H1 (cell line): ENCODE measurements around the gene CDKL4. TPM values are rescaled to one million over a fixed set of nuclear protein-coding genes. Genes with fewer than 3 reads are reported as not detected.

Source experiments
- CTCF ChIA-PET: fragments of 300-600 bp; sonication (Branson Sonifier 250); formaldehyde crosslinking; loops from one replicate; lab custom pipeline; 2021; ENCODE audit not compliant: partially characterized antibody; lab: Charles Lee
- POLR2A ChIA-PET: fragments of 300-600 bp; sonication (Branson Sonifier 250); formaldehyde crosslinking; loops from one replicate; lab custom pipeline; 2021; ENCODE audit warnings: inconsistent platforms; ENCODE audit not compliant: partially characterized antibody; lab: Charles Lee
- DNase-seq, 2 experiments: peaks; one replicate each; pipeline versions ENCODE4 v3.0.0 to v3.0.0-alpha.2; 2010 to 2022; ENCODE audit warnings: low spot score in 2 of 2, low read depth in 1 of 2, mixed read lengths in 1 of 2
- FAIRE-seq: peaks from 2 replicates; lab custom pipeline; 2011; peaks lifted over from hg19 to GRCh38; lab: Jason Lieb, UNC
- H2AFZ ChIP-seq: 2 replicates; pipeline ENCODE4 v1.8.1; 2012; ENCODE audit warnings: low read length, inconsistent platforms
- H2AK5ac ChIP-seq: 2 replicates; pipeline ENCODE4 v1.6.1; 2013; ENCODE audit warnings: low read depth, low read length
- H2BK120ac ChIP-seq: replicated peaks from 2 replicates; pipeline ENCODE3; 2013; ENCODE audit warnings: low read depth, low read length, inconsistent platforms
- H2BK12ac ChIP-seq: 2 replicates; pipeline ENCODE4 v1.6.1; 2013; ENCODE audit warnings: low read depth, low read length
- H2BK15ac ChIP-seq: 2 replicates; pipeline ENCODE4 v1.6.1; 2013; ENCODE audit warnings: low read length
- H2BK20ac ChIP-seq: 2 replicates; pipeline ENCODE4 v1.6.1; 2013; ENCODE audit warnings: low read length
- H2BK5ac ChIP-seq: 2 replicates; pipeline ENCODE4 v1.6.1; 2013; ENCODE audit warnings: low read depth, low read length
- H3K14ac ChIP-seq: 2 replicates; pipeline ENCODE4 v1.6.1; 2013; ENCODE audit warnings: inconsistent platforms; ENCODE audit not compliant: insufficient read length
- H3K18ac ChIP-seq: 2 replicates; pipeline ENCODE4 v1.6.1; 2013; ENCODE audit warnings: low read length; ENCODE audit errors: extremely low read depth
- H3K23ac ChIP-seq: 2 replicates; pipeline ENCODE4 v1.6.1; 2013; ENCODE audit warnings: inconsistent platforms; ENCODE audit not compliant: insufficient read length
- H3K23me2 ChIP-seq: 2 replicates; pipeline ENCODE4 v1.6.1; 2013; ENCODE audit warnings: low read depth, low read length
- H3K27ac ChIP-seq: 2 replicates; pipeline ENCODE4 v1.6.1; 2011; ENCODE audit warnings: low read depth, low read length, inconsistent platforms
- H3K27me3 ChIP-seq, 4 experiments: replicated peaks in 1 of 4; 1 replicate in 1 of 4; 2 replicates in 3 of 4; pipeline versions ENCODE4 v1.6.1 to v1.8.1; 2011 to 2013; ENCODE audit warnings: low read length in 3 of 4, mild to moderate bottlenecking in 3 of 4, inconsistent platforms in 2 of 4, mixed read lengths in 2 of 4, moderate library complexity in 1 of 4; ENCODE audit not compliant: control insufficient read depth in 3 of 4, insufficient read depth in 3 of 4; ENCODE audit errors: extremely low read depth in 1 of 4
- H3K36me3 ChIP-seq, 4 experiments: 2 replicates each; pipeline versions ENCODE4 v1.6.1 to v1.8.1; 2011 to 2013; ENCODE audit warnings: mild to moderate bottlenecking in 4 of 4, low read length in 3 of 4, moderate library complexity in 2 of 4, control low read depth in 1 of 4, inconsistent platforms in 1 of 4; ENCODE audit not compliant: insufficient read depth in 4 of 4, control insufficient read depth in 2 of 4
- H3K4ac ChIP-seq: replicated peaks from 2 replicates; pipeline ENCODE3; 2013; ENCODE audit warnings: low read length, low read depth, mixed read lengths, inconsistent platforms; ENCODE audit not compliant: insufficient read length
- H3K4me1 ChIP-seq, 4 experiments: replicated peaks in 1 of 4; 1 replicate in 1 of 4; 2 replicates in 3 of 4; pipeline versions ENCODE4 v1.6.1 to v1.8.1; 2011 to 2013; ENCODE audit warnings: low read length in 3 of 4, inconsistent platforms in 2 of 4, mixed read lengths in 1 of 4; ENCODE audit not compliant: insufficient read depth in 4 of 4, control insufficient read depth in 3 of 4
- H3K4me2 ChIP-seq, 2 experiments: 2 replicates each; pipeline versions ENCODE4 v1.6.1 to v1.8.1; 2011 to 2013; ENCODE audit warnings: low read depth in 2 of 2, low read length in 2 of 2, control low read depth in 1 of 2, inconsistent platforms in 1 of 2, mild to moderate bottlenecking in 1 of 2; ENCODE audit not compliant: insufficient read depth in 1 of 2
- H3K4me3 ChIP-seq, 4 experiments: fragments of 200-600, 300-600 bp in 1 of 4; sonication (generic), shearing (Covaris generic), sonication (Bioruptor Twin) in 1 of 4; 2 replicates each; pipeline versions ENCODE4 v1.5.1 to v1.8.1; 2011 to 2016; ENCODE audit warnings: low read length in 4 of 4, low read depth in 3 of 4, control low read depth in 2 of 4, inconsistent platforms in 2 of 4, mild to moderate bottlenecking in 2 of 4, mixed read lengths in 1 of 4, moderate library complexity in 1 of 4; ENCODE audit not compliant: insufficient read depth in 2 of 4; ENCODE audit errors: extremely low read depth in 1 of 4
- H3K56ac ChIP-seq: replicated peaks from 2 replicates; pipeline ENCODE3; 2013; ENCODE audit warnings: low read depth, mild to moderate bottlenecking, mixed read lengths, low read length, inconsistent platforms; ENCODE audit not compliant: insufficient read length
- H3K79me1 ChIP-seq: 2 replicates; pipeline ENCODE4 v1.6.1; 2013; ENCODE audit warnings: low read depth, low read length, control low read depth
- H3K79me2 ChIP-seq, 2 experiments: 2 replicates each; pipeline versions ENCODE4 v1.6.1 to v1.8.1; 2012 to 2013; ENCODE audit warnings: low read length in 2 of 2, mild to moderate bottlenecking in 2 of 2, inconsistent platforms in 1 of 2; ENCODE audit not compliant: insufficient read depth in 2 of 2, control insufficient read depth in 1 of 2
- H3K9ac ChIP-seq, 4 experiments: replicated peaks in 1 of 4; 1 replicate in 1 of 4; 2 replicates in 3 of 4; pipeline versions ENCODE4 v1.6.1 to v1.8.1; 2011 to 2013; ENCODE audit warnings: low read depth in 3 of 4, low read length in 3 of 4, control low read depth in 2 of 4, mild to moderate bottlenecking in 2 of 4, moderate library complexity in 2 of 4, inconsistent platforms in 1 of 4; ENCODE audit errors: extremely low read depth in 1 of 4
- H3K9me3 ChIP-seq, 2 experiments: 2 replicates each; pipeline versions ENCODE4 v1.6.1 to v1.8.1; 2012 to 2013; ENCODE audit warnings: mild to moderate bottlenecking in 2 of 2, moderate library complexity in 2 of 2, control low read depth in 1 of 2, inconsistent platforms in 1 of 2, low read depth in 1 of 2, low read length in 1 of 2, mixed read lengths in 1 of 2; ENCODE audit not compliant: insufficient read depth in 2 of 2
- H4K20me1 ChIP-seq, 2 experiments: replicated peaks in 1 of 2; 2 replicates each; pipeline versions ENCODE3 to v1.8.1; 2011 to 2013; ENCODE audit warnings: inconsistent platforms in 2 of 2, low read length in 2 of 2, mild to moderate bottlenecking in 1 of 2; ENCODE audit not compliant: insufficient read depth in 2 of 2, control insufficient read depth in 1 of 2
- H4K5ac ChIP-seq: 2 replicates; pipeline ENCODE4 v1.6.1; 2013; ENCODE audit warnings: low read length, low read depth, mixed read lengths, inconsistent platforms; ENCODE audit not compliant: insufficient read length
- H4K8ac ChIP-seq: 2 replicates; pipeline ENCODE4 v1.8.0; 2013; ENCODE audit warnings: mild to moderate bottlenecking, moderate library complexity, low read length, inconsistent platforms; ENCODE audit not compliant: insufficient read depth; ENCODE audit errors: extremely low read depth
- H4K91ac ChIP-seq: replicated peaks from 2 replicates; pipeline ENCODE3; 2013; ENCODE audit warnings: low read length, mixed read lengths, inconsistent platforms; ENCODE audit not compliant: insufficient read length
- BCL11A ChIP-seq, 2 experiments: IDR thresholded peaks; one replicate each; pipeline ENCODE4 v1.6.1; 2011; ENCODE audit warnings: low read depth in 2 of 2, low read length in 2 of 2, mild to moderate bottlenecking in 2 of 2
- CREB1 ChIP-seq: IDR thresholded peaks from 2 replicates; pipeline ENCODE4 v1.6.1; 2012; ENCODE audit warnings: inconsistent platforms
- HDAC2 ChIP-seq, 2 experiments: fragments of 300-600 bp in 1 of 2; sonication (generic) in 1 of 2; IDR thresholded peaks; 2 replicates each; pipeline ENCODE4 v1.6.1; 2011 to 2012; ENCODE audit warnings: low read depth in 2 of 2, low read length in 2 of 2, mild to moderate bottlenecking in 2 of 2, moderate library complexity in 2 of 2, borderline replicate concordance in 1 of 2, inconsistent platforms in 1 of 2
- MAFK ChIP-seq: IDR thresholded peaks from 2 replicates; pipeline ENCODE4 v1.6.1; 2012; ENCODE audit warnings: low read depth, mild to moderate bottlenecking, improper control_type of control experiment, low read length
- PHF8 ChIP-seq: fragments of 200-600 bp; sonication (generic); conservative IDR thresholded peaks from 2 replicates; pipeline ENCODE4 v1.7.1; 2012; ENCODE audit warnings: low read depth, mild to moderate bottlenecking, inconsistent platforms, low read length, moderate library complexity
- SP1 ChIP-seq: IDR thresholded peaks from 2 replicates; pipeline ENCODE4 v1.6.1; 2011; ENCODE audit warnings: low read depth, low read length
- SP2 ChIP-seq: IDR thresholded peaks from 2 replicates; pipeline ENCODE4 v1.6.1; 2012; ENCODE audit warnings: mild to moderate bottlenecking, low read length, inconsistent platforms
- SRF ChIP-seq: IDR thresholded peaks from 2 replicates; pipeline ENCODE4 v1.6.1; 2011; ENCODE audit warnings: mild to moderate bottlenecking, low read depth, low read length, moderate library complexity
- TEAD4 ChIP-seq: IDR thresholded peaks from 2 replicates; pipeline ENCODE4 v1.6.1; 2012; ENCODE audit warnings: low read depth, low read length, inconsistent platforms, mixed read lengths
- WGBS, 2 experiments: shearing (Covaris generic) in 1 of 2; methylation state at CpG; one replicate each; pipeline versions ENCODE4 v1.1.6 to v1.1.7; 2013 to 2015; ENCODE audit warnings: low lambda C conversion rate in 2 of 2, mixed read lengths in 2 of 2, inconsistent platforms in 1 of 2, low coverage in 1 of 2, missing lambda C conversion rate in 1 of 2; ENCODE audit not compliant: insufficient replicate concordance in 2 of 2, insufficient coverage in 1 of 2, insufficient read length in 1 of 2; ENCODE audit errors: extremely low coverage in 1 of 2, missing lambda C conversion rate in 1 of 2; 5-methylcytosine and 5-hydroxymethylcytosine counted together
- polyA plus RNA-seq, 7 experiments: library from polyadenylated mRNA; depleted of rRNA in 3 of 7; stranded (reverse) in 5 of 7; unstranded in 2 of 7; fragments of >200 nt in 5 of 7; fragments of 200-250 nt in 2 of 7; gene quantifications; 1 replicate in 5 of 7; 2 replicates in 1 of 7; 4 replicates in 1 of 7; pipeline versions ENCODE4 v1.2.1 to v1.2.3, GENCODE V29; 2011 to 2013; ENCODE audit warnings: missing spikeins in 2 of 7, mixed read lengths in 2 of 7
- total RNA-seq: library from RNA; stranded (reverse); fragmentation: NEBNext Ultra II Directional; extraction: Animal tissue kit (Norgen Biotek cat#: 25700); gene quantifications from 2 replicates; pipeline ENCODE4 v1.2.1, GENCODE V29; 2021

CDKL4 gene
- total and polyA plus RNA-seq, 2 of the 8 experiments (the other 6 are each of a cell fraction or from before 2014, with no cell fraction given): not detected

- Histone ChIP-seq H3K14ac (no peak overlapping the region), H3K23me2 (no peaks in the 10 kb centered on the region), H2BK120ac (no peak overlapping the region), H3K27ac (no peak overlapping the region), H4K5ac (no peak overlapping the region), H4K8ac (no peak overlapping the region), H2BK15ac (no peak overlapping the region), H2BK12ac (no peak overlapping the region), H3K36me3 (no peaks in the 10 kb centered on the region), H3K9ac (no peak overlapping the region), H2BK5ac (no peak overlapping the region), H2AFZ (no peak overlapping the region), H3K56ac (no peak overlapping the region), H3K79me2 (no peaks in the 10 kb centered on the region), H4K91ac (no peak overlapping the region), H3K27me3 (no peaks in the 10 kb centered on the region), H3K79me1 (no peaks in the 10 kb centered on the region), H2BK20ac (no peak overlapping the region), H3K4me3 (no peak overlapping the region), H2AK5ac (no peak overlapping the region), H3K4me1 (peaks cover 0 to 2% (median 0%) of the 10 kb centered on the region in 4 experiments; a peak in 1 of 7 replicates), H3K23ac (no peak overlapping the region), H3K9me3 (no peaks in the 10 kb centered on the region), H4K20me1 (no peaks in the 10 kb centered on the region), H3K4me2 (no peak overlapping the region), H3K18ac (no peak overlapping the region), H3K4ac (no peak overlapping the region)
- POLR2A ChIA-PET: no interaction called here
- CTCF ChIA-PET: no interaction called here
- FAIRE-seq: no peak
- TF ChIP-seq SP1 (no peak), MAFK (no peak), CREB1 (no peak), HDAC2 (IDR thresholded peaks at IDR 0.05; ENCODE audit: borderline replicate concordance in 1 of 2, low read depth in 2 of 2, low read length in 2 of 2) (no peak), SP2 (no peak), PHF8 (no peak), BCL11A (IDR thresholded peaks at IDR 0.05; ENCODE audit: low read depth in 2 of 2, low read length in 2 of 2) (no peak), SRF (no peak), TEAD4 (no peak)
- 96% methylated on average over 2 of the region's 2 CpGs; no CpG with 5 or more reads in 1 of the 2 experiments for WGBS, 2 experiments
- DNase-seq: no peak
Measured at GRCh38 chr2:39181297-39181696, 62.5 kb downstream of the CDKL4 start.
